ENCODE data around the gene SIL1.
"Not testable (repeated sequence)": the region's sequence is repeated elsewhere in the genome, so short reads cannot be mapped to it uniquely, and the experiment has no call there.

Gene SIL1

GRCh38 chr5:139113892-139114291 lies 84.3 kb downstream of the SIL1 start:
- in situ Hi-C loops (cut with MboI; ENCODE audit: low sequenced_read_pairs), result no loop called here

GRCh38 chr5:139112362-139112761 lies 85.8 kb downstream of the SIL1 start:
- in situ Hi-C loops (cut with MboI; ENCODE audit: low sequenced_read_pairs), result not testable (repeated sequence)

DNA sequence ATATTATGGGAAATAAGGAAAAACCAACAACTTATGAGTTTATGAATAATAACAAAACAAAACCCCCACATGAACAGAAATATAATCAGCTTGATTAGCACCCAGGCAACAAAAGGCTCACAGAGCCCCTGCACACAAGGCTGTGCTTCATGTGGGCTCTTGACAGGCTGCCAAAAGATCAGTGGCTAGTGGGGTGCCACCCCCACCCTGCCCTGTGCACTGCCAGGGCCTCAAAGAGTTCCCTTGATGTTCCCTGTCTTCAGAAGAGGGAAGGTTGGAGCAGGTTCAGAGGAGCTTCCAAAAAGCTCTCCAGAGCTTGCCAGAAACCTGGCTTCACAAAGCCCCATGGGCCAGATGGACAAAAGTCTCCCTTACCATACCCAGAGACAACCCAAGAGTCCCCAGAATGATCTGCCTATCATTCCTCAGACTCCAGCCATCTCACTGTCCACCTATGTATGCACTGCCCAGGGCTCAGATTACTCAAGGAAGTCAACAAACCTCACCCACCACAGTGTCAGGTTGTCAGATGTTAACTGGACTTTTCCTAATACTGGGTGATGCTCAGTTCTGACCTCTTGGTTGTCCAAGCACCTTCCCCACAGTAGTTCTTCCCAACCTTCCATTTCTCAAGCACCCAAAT lies 87.5 kb downstream of the SIL1 start:
- in situ Hi-C loops (cut with MboI; ENCODE audit: low sequenced_read_pairs), result no loop called here

- in situ Hi-C loops (cut with MboI; ENCODE audit: low sequenced_read_pairs), result no loop called here
Measured at GRCh38 chr5:139108063-139108824, 89.9 kb downstream of the SIL1 start.

GRCh38 chr5:139105621-139106071 lies 92.5 kb downstream of the SIL1 start:
- in situ Hi-C loops (cut with MboI; ENCODE audit: low sequenced_read_pairs), result no loop called here

GRCh38 chr5:139104577-139105276 lies 93.4 kb downstream of the SIL1 start:
- in situ Hi-C loops (cut with MboI; ENCODE audit: low sequenced_read_pairs), result no loop called here

DNA sequence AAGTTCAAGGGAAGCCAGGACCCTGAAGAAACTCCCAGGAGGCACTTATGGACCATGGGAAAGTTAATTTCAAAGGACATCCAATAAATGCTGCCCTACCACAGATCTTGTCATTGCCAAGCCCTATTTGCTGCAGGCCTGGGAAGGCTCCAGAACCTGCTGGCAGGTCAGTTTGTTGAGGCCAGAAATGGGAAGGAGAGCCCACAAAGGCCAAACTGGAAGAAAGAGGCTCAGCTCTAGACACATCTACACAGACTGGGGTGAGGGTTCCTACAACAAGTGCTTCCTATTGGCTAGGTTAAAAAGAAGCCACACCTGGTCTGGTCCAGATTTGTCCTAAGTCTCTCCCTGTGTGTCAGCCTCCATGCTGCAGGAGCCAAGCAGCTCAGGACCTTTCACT lies 94.4 kb downstream of the SIL1 start:
- in situ Hi-C loops (cut with MboI; ENCODE audit: low sequenced_read_pairs), result no loop called here

- in situ Hi-C loops (cut with MboI; ENCODE audit: low sequenced_read_pairs), result no loop called here
Measured at GRCh38 chr5:139100825-139101224, 97.3 kb downstream of the SIL1 start.

GRCh38 chr5:139094154-139095131 lies 103.7 kb downstream of the SIL1 start:
- in situ Hi-C loops (cut with MboI; ENCODE audit: low sequenced_read_pairs), result no loop called here

- in situ Hi-C loops (cut with MboI; ENCODE audit: low sequenced_read_pairs), result no loop called here
Measured at GRCh38 chr5:139092741-139093343, 105.3 kb downstream of the SIL1 start.

DNA sequence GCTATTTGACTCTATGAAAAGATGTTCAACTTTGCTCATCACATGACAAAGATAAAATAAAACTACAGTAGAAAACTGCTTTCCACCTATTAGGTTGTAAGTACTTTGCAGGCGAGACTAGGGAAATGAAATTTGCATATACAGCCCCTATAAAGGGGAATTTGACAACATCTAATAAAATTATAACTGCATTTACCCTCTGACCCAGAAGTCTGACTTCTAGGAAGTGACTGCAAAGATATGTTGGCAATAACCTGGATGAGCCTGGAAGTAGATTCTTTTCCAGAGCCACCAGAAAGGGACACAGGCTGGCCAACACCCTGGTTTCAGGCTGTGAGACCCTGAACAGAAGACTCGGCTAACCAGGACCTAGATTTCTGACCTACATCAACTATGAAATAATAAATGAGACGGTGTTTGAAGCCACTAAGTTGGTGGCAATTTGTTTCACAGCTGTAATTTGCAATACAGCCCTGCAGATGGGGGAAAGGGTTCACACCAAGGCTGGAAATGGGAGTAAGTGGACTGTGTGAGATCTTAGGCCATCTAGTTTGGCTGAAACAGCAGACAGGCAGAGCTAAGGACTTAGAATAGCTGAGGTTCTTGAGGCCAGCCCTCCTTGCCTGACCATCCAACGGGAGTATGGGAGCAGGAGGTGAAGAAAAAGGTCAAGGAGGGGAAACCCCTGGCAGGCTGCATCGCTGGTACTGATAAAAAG lies 106.6 kb downstream of the SIL1 start:
- in situ Hi-C loops (cut with MboI; ENCODE audit: low sequenced_read_pairs), result no loop called here

DNA sequence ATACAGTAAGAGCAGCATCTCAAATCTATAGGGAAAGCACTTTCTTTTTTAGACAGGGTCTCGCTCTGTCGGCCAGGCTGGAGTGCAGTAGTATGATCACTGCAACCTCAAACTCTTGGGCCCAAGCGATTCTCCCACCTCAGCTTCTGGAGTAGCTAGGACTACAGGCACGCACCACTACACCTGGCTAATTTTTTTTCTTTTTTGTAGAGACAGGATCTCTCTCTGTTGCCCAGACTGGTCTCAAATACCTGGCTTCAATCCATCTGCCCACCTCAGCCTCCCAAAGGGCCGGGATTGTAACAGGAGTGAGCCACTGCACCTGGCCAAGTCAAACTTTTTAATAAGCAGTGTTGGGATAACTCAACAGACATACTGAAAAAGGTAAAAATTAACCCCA lies 107.6 kb downstream of the SIL1 start:
- in situ Hi-C loops (cut with MboI; ENCODE audit: low sequenced_read_pairs), result no loop called here

DNA sequence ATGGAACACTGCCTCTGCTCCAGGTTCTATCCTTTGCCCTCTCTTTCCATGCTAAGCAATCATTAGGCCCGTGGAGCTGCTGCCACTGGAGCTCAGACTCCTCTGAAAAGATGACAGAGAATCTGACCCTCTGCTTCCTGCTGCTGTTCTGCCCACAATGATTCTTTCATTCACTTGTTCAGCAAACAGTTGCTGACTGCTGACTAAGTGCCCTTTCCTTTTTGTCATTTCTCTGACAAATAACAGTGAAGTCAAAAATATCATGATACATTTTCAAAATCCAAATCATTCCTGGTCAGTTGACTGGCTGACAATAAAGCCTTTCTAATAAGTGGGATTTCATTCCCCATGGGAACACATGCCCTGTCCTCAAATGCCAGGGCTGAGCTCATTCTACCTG lies 110.1 kb downstream of the SIL1 start:
- in situ Hi-C loops (cut with MboI; ENCODE audit: low sequenced_read_pairs), result no loop called here

DNA sequence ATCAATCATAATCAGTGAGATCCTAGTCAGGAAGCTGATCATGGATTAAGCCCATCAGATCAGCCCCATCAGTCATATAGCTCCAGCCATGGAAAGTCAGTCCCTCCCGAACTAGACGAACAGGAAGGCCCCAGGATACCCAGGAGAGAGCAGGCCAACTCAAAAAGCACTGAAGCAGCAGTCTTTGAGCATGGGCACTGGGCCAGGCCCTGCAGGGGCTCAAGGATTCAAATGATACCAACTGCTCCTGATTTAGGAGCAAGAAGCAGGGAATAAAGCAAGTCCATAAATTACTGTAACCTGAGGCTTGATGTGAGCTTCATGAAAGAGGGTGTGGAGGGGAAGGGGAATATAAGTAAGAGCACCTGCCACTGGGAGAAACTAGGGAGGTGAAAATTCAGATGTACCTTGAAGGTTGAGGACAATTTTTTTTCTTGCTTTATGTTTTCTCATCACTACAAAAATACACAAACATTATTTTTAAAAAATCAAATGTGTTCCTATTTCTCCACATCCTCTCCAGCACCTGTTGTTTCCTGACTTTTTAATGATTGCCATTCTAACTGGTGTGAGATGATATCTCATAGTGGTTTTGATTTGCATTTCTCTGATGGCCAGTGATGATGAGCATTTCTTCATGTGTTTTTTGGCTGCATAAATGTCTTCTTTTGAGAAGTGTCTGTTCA lies 115.2 kb downstream of the SIL1 start:
- in situ Hi-C loops (cut with MboI; ENCODE audit: low sequenced_read_pairs), result no loop called here

DNA sequence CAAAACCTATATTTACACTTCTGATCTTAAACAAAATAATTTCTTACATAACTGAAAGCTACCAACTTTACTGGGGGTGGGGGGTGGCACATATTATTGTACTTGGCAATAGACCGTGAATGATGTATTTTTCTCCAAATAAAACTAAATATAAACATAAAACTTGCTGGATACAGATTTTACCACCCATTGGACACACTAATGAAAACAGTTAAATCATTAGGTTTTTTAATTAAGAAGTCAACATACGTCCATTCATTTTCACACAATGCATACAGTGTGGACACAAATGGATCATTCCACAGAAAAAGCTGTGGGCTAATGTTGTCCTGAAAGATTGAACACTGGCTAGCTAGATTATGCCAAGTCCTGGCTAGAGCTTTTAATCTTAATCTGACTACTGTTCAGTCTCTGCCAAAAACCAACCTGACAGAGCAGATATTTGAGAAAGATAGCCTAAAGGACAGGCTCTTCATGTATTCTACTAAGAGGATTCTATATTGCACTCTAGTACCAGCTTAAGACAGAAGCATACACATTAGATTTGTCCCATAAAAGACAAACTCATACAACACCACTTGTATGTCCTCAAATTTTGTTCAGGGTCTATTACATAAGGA lies 118.1 kb downstream of the SIL1 start:
- in situ Hi-C loops (cut with MboI; ENCODE audit: low sequenced_read_pairs), result no loop called here

DNA sequence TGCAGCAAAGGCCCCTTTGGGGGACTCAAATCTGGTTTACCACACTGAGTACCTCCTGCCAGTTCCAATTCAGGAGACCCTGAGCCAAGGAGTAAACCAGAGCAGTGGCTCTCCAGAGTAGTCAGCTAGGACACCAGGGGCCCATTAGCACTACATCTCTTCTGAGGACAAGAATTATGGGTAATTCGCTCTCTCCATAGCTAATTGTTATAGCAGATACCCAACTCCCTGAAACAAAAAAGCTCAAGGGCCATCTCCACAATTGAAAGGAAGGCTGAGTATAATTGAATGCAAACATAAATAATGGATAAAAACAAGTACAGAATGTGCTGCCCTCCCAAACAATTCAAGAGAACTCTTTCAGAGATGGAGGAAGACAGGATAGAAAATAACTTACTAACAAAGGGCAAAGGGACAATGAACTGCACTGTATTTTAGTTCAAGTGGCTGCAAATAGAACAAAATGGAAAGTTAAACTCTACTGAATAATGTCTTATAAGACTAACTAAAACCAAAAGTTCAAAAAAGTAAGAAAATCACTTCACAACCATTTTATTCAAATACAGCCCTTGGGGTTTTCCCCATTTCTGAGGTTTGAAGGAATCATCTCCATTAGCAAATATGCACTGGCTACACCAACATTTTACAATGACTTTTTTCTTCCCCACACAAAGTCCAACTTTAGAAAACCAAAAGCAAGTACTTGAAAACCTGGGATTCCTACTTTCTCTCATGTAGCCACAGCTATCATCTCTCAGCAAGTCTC lies 118.8 kb downstream of the SIL1 start:
- in situ Hi-C loops (cut with MboI; ENCODE audit: low sequenced_read_pairs), result no loop called here

DNA sequence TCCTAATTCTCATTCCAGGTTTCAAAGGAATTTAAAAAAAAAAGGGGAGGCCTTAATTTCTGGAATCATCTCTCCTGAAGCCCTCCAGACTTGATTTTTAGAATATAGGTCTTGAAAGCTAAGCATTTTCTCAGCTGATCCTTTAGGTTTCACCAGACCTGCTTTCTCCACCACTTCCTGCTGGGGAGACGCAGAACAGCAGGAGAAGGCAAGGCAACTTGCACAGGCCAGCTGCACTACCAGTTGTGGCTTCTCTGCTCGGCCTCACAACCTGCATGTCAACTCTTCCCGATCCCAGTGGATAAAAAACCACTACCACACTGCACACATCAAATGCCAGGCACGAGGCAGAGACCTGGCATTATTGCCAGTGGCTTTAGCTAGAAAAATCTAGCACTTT lies 119.8 kb downstream of the SIL1 start:
- in situ Hi-C loops (cut with MboI; ENCODE audit: low sequenced_read_pairs), result no loop called here

DNA sequence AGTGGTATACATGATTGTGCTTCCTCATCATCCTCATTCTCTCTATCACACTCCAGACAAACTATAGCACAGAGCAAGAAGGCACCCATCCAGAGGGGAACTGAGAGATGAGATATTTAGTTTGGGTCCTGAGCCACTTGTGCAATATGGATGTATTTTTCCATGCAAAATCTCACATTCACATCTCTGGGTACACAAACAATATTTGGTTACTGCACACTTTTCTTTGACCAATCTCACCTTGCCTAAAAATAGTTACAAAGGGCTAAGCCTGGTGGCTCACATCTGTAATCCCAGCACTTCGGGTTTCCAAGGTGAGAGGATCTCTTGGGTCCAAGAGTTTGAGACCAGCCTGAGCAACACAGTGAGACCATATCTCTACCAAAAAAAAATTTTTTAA lies 120.3 kb downstream of the SIL1 start:
- in situ Hi-C loops (cut with MboI; ENCODE audit: low sequenced_read_pairs), result no loop called here
